Mammary epithelial cell (primary cell): Measurements from ENCODE around the gene LSAMP.

Experiments used
- CTCF ChIP-seq, 2 donors: IDR thresholded peaks in 1 of 2; conservative IDR thresholded peaks in 1 of 2; 2 replicates each; pipeline ENCODE4 v1.5.1; 2011 to 2012; ENCODE audit warnings: inconsistent platforms in 2 of 2, low read length in 2 of 2, mild to moderate bottlenecking in 2 of 2, control low read depth in 1 of 2, low read depth in 1 of 2; ENCODE audit not compliant: insufficient read depth in 1 of 2; ENCODE audit errors: extremely low read depth in 1 of 2
- EZH2 ChIP-seq: IDR thresholded peaks from 2 replicates; pipeline ENCODE4 v1.6.1; 2012; ENCODE audit warnings: low read length, inconsistent platforms, borderline replicate concordance

GRCh38 chr3:116019254-116019763 is 426.0 kb downstream of the LSAMP start:
- no peak for TF ChIP-seq CTCF (conservative IDR thresholded peaks at IDR 0.05 in 1 of 2, IDR thresholded peaks at IDR 0.05 in 1 of 2; ENCODE audit: extremely low read depth in 1 of 2, insufficient read depth in 1 of 2, low read depth in 1 of 2, low read length in 2 of 2)
- no peak for TF ChIP-seq EZH2
